C4-2B (cell line): ENCODE data around the gene UVSSA.

Source experiments
- CTCF ChIP-seq: fragments of 450-650 bp; conservative IDR thresholded peaks from 2 replicates; pipeline ENCODE4 v1.5.1; 2017; ENCODE audit warnings: mild to moderate bottlenecking
- ZFX ChIP-seq: fragments of 450-650 bp; IDR thresholded peaks from 2 replicates; pipeline ENCODE4 v1.6.1; 2017

GRCh38 chr4:1315306-1315705 is 31.7 kb upstream of the UVSSA start:
- no peak for TF ChIP-seq CTCF
- TF ChIP-seq ZFX: no peak
